Measurements from ENCODE around the gene TMEM94. TPM values are rescaled to one million over a fixed set of nuclear protein-coding genes. Genes with fewer than 3 reads are reported as not detected.
A peak's percentile ranks its signal among the peaks of the same experiment; 100 is the strongest.
"Not testable (repeated sequence)": the region's sequence is repeated elsewhere in the genome, so short reads cannot be mapped to it uniquely, and the experiment has no call there.

The TMEM94 gene
- total and polyA plus RNA-seq, 3 experiments from 2014 or later, result 18.8 to 66.0 (median 63.3) TPM

DNA sequence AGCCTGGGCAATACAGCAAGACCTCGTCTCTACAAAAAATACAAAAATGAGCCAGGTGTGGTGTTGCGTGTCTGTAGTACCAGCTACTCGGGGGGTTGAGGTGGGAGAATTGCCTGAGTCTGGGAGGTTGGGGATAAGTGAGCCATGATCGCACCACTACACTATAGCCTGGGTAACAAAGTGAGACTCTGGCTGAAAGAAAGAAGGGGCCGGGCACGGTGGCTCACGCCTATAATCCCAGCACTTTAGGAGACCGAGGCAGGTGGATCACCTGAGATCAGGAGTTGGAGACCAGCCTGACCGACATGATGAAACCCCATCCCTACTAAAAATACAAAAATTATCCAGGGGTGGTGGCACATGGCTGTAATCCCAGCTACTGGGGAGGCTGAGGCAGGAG lies 40.4 kb upstream of the TMEM94 start:
- POLR2A ChIA-PET, result interaction anchor here (0.6 kb wide), 1 partner anchor 66 kb away, joined by 3 read pairs; no protein-coding TSS in a partner anchor
- H3K27me3 Mint-ChIP-seq, result peaks cover 9 to 11% of the 10 kb centered on the region in 2 donors

DNA sequence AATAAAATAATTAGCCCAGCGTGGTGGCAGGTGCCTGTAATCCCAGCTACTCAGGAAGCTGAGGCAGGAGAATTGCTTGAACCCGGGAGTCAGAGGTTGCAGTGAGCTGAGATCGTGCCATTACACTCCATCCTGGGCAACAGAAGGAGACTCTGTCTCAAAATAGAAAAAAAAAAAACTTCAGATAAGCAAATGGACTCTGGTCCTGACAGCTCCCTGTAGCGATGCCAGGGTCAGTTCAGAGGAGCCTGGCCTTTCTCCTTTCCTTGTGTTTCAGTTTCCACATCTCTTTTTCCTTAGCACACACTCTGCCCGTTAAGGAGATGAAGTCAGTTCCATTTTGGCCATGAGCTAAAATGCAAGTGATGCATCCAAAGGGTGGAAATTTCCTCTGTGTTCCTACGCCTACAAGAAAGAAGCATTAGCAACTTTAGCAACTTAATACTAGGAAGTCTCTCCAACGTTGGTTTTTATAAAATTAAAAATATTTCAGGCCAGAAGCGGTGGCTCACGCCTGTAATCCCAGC lies 39.3 kb upstream of the TMEM94 start:
- no peak overlapping the region for H3K27ac ChIP-seq (ENCODE audit: low read depth, low read length)
- peaks cover 5% of the 10 kb centered on the region for H3K4me1 ChIP-seq (ENCODE audit: insufficient read depth, low read length)
- Mint-ChIP-seq H3K4me3 (no peak overlapping the region), H3K9me3 (no peaks in the 10 kb centered on the region), H3K27me3 (peaks cover 9 to 13% of the 10 kb centered on the region in 2 donors), H3K36me3 (no peaks in the 10 kb centered on the region), H3K27ac (peak overlapping the region in 1 of 8 donors; percentile 15), H3K4me1 (peaks cover 5 to 7% (median 7%) of the 10 kb centered on the region in 3 donors)
- H3K27me3 ChIP-seq (ENCODE audit: insufficient read depth, low read length, poor library complexity, severe bottlenecking), result no peaks in the 10 kb centered on the region
- ChIA-PET POLR2A (no interaction called here), CTCF (interaction anchor here (0.8 to 2.9 kb wide), 7 partner anchors 10 to 219 kb away, joined by 3 to 7 read pairs (median 3); partner anchors contain the start of genes GRB2 and SLC25A19)
- H3K36me3 ChIP-seq (ENCODE audit: insufficient read depth, low read length), result no peaks in the 10 kb centered on the region
- H3K4me3 ChIP-seq (ENCODE audit: low read length), result no peak overlapping the region
- no peak for DNase-seq
- no peaks in the 10 kb centered on the region for H3K9me3 ChIP-seq (ENCODE audit: low read length)

More for the DNA sequence above, 40.4 kb upstream of the TMEM94 start:
- Mint-ChIP-seq H3K9me3 (no peaks in the 10 kb centered on the region), H3K27ac (no peak overlapping the region), H3K4me1 (peaks cover 9 to 15% (median 9%) of the 10 kb centered on the region in 3 donors), H3K4me3 (no peak overlapping the region), H3K36me3 (no peaks in the 10 kb centered on the region)
- no peak for DNase-seq
- no peak overlapping the region for H3K27ac ChIP-seq (ENCODE audit: low read depth, low read length)
- H3K4me1 ChIP-seq (ENCODE audit: insufficient read depth, low read length), result peaks cover 13% of the 10 kb centered on the region
- CTCF ChIA-PET, result interaction anchor here (0.9 to 1.3 kb wide), 3 partner anchors 10 to 221 kb away, joined by 3 to 4 read pairs (median 3); partner anchors contain the start of genes GRB2 and SLC25A19
- no peak overlapping the region for H3K4me3 ChIP-seq (ENCODE audit: low read length)
- H3K27me3 ChIP-seq (ENCODE audit: insufficient read depth, low read length, poor library complexity, severe bottlenecking), result no peaks in the 10 kb centered on the region
- H3K36me3 ChIP-seq (ENCODE audit: insufficient read depth, low read length), result no peaks in the 10 kb centered on the region
- H3K9me3 ChIP-seq (ENCODE audit: low read length), result no peaks in the 10 kb centered on the region

DNA sequence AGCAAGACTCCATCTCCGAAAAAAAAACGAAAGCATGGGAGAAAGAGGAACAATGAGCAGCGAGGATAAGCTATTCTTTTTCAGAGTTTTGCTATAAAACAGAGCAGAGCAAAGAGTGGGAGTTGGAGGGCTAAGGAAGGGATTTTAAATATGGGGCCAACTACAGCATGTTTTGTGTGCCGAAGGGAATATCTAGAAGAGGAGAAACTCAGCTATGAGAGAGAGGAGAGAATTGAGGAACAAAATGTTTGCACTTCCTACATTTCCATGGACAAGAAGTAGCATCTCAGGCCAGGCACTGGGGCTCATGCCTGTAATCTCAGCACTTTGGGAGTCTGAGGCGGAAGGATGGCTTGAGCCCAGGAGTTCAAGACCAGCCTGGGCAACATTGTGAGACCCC lies 37.9 kb upstream of the TMEM94 start:
- no peaks in the 10 kb centered on the region for H3K4me1 Mint-ChIP-seq
- H3K36me3 ChIP-seq (ENCODE audit: insufficient read depth, low read length), result no peaks in the 10 kb centered on the region
- peaks cover 9 to 13% of the 10 kb centered on the region in 2 donors for H3K27me3 Mint-ChIP-seq
- H3K4me3 Mint-ChIP-seq, result no peak overlapping the region
- POLR2A ChIA-PET, result interaction anchor here (0.6 kb wide), 1 partner anchor 167 kb away, joined by 7 read pairs; no protein-coding TSS in a partner anchor
- no peaks in the 10 kb centered on the region for H3K27me3 ChIP-seq (ENCODE audit: insufficient read depth, low read length, poor library complexity, severe bottlenecking)
- no peaks in the 10 kb centered on the region for H3K9me3 Mint-ChIP-seq
- CTCF ChIA-PET, result interaction anchor here (0.7 to 2.9 kb wide), 3 partner anchors 13 to 112 kb away, joined by 3 to 7 read pairs (median 3); partner anchors contain the start of gene GRB2
- no peak overlapping the region for H3K27ac Mint-ChIP-seq
- DNase-seq, result no peak
- no peaks in the 10 kb centered on the region for H3K9me3 ChIP-seq (ENCODE audit: low read length)
- H3K36me3 Mint-ChIP-seq, result no peaks in the 10 kb centered on the region
- no peak overlapping the region for H3K4me3 ChIP-seq (ENCODE audit: low read length)
- H3K27ac ChIP-seq (ENCODE audit: low read depth, low read length), result no peak overlapping the region
- H3K4me1 ChIP-seq (ENCODE audit: insufficient read depth, low read length), result no peaks in the 10 kb centered on the region

DNA sequence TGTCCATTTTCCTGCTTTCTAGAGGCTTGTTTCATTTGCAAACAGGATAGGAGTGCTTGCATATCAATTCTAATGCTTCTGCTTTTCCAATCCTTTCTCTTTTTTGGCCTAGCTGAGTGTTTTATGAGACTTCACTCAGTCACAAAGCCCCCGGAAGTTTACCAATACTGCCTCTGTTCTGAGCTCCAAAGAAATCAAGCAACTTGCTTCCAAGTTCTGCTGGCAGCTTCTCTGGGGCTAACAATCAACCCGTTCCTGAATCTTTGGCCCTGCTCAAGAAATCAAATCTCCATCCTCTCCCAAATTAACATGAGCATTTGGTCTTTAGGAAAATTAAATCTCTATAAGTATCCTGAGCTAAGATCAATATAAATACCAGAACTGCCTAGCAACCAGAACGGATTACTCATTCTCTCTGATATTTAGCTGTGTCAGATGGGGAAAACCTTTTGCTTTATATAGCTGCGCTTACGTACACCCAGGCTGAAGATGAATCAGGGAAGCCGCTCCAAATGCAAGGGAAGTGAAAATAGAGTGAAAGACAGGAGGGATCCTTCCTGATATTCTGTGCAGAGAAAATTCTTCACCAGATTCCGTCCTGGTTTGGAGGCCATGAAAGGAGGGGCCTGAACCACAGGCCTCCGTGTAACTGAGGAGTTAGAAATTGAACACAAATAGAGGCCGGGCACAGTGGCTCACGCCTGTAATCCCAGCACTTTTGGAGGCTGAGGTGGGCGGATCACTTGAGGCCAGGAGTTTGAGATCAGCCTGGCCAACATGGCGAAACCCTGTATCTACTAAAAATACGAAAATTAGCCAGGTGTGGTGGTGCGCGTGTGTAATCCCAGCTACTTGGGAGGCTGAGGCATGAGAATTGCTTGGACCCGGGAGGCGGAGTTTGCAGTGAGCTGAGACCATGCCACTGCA lies 27.6 kb upstream of the TMEM94 start:
- Histone ChIP-seq H3K27ac (ENCODE audit: low read depth, low read length) (no peak overlapping the region), H3K9me3 (ENCODE audit: low read length) (no peaks in the 10 kb centered on the region), H3K27me3 (ENCODE audit: insufficient read depth, low read length, poor library complexity, severe bottlenecking) (no peaks in the 10 kb centered on the region), H3K4me1 (ENCODE audit: insufficient read depth, low read length) (no peaks in the 10 kb centered on the region), H3K36me3 (ENCODE audit: insufficient read depth, low read length) (no peaks in the 10 kb centered on the region), H3K4me3 (ENCODE audit: low read length) (no peak overlapping the region)
- Mint-ChIP-seq H3K9me3 (no peaks in the 10 kb centered on the region), H3K36me3 (peaks cover 0 to 2% (median 0%) of the 10 kb centered on the region in 3 donors), H3K27me3 (peaks cover 1 to 19% of the 10 kb centered on the region in 2 donors), H3K4me3 (no peak overlapping the region), H3K4me1 (peaks cover 7 to 15% (median 11%) of the 10 kb centered on the region in 3 donors), H3K27ac (no peak overlapping the region)
- no peak for DNase-seq
- ChIA-PET CTCF (interaction anchor here (0.8 to 2.6 kb wide), 6 partner anchors 88 to 226 kb away, joined by 3 to 12 read pairs (median 4); partner anchors contain the start of genes SMIM5 and TSEN54), POLR2A (no interaction called here)

GRCh38 chr17:75430159-75430974 lies 26.1 kb upstream of the TMEM94 start:
- Mint-ChIP-seq H3K4me1 (peaks cover 12 to 25% (median 17%) of the 10 kb centered on the region in 3 donors), H3K27me3 (peaks cover 1 to 19% of the 10 kb centered on the region in 2 donors), H3K36me3 (peaks cover 0 to 2% (median 0%) of the 10 kb centered on the region in 3 donors), H3K9me3 (no peaks in the 10 kb centered on the region), H3K27ac (no peak overlapping the region), H3K4me3 (no peak overlapping the region)
- Histone ChIP-seq H3K27me3 (ENCODE audit: insufficient read depth, low read length, poor library complexity, severe bottlenecking) (no peaks in the 10 kb centered on the region), H3K9me3 (ENCODE audit: low read length) (no peaks in the 10 kb centered on the region), H3K4me3 (ENCODE audit: low read length) (no peak overlapping the region), H3K36me3 (ENCODE audit: insufficient read depth, low read length) (no peaks in the 10 kb centered on the region), H3K4me1 (ENCODE audit: insufficient read depth, low read length) (peaks cover 5% of the 10 kb centered on the region), H3K27ac (ENCODE audit: low read depth, low read length) (no peak overlapping the region)
- ChIA-PET POLR2A (no interaction called here), CTCF (interaction anchor here (0.9 to 1.4 kb wide), 5 partner anchors 86 to 316 kb away, joined by 3 to 5 read pairs (median 3); partner anchors contain the start of gene TSEN54)
- DNase-seq, result no peak

GRCh38 chr17:75433218-75433783 lies 23.1 kb upstream of the TMEM94 start:
- Histone ChIP-seq H3K9me3 (ENCODE audit: low read length) (no peaks in the 10 kb centered on the region), H3K4me3 (ENCODE audit: low read length) (no peak overlapping the region), H3K27ac (ENCODE audit: low read depth, low read length) (no peak overlapping the region), H3K4me1 (ENCODE audit: insufficient read depth, low read length) (peaks cover 16% of the 10 kb centered on the region), H3K36me3 (ENCODE audit: insufficient read depth, low read length) (no peaks in the 10 kb centered on the region), H3K27me3 (ENCODE audit: insufficient read depth, low read length, poor library complexity, severe bottlenecking) (no peaks in the 10 kb centered on the region)
- H3K4me3 Mint-ChIP-seq, result no peak overlapping the region
- no peak for DNase-seq
- CTCF ChIA-PET, result interaction anchor here (0.6 to 1.2 kb wide), 4 partner anchors 99 to 299 kb away, joined by 3 read pairs; partner anchors contain the start of gene SMIM5
- peak overlapping the region in 2 of 8 donors; percentile 5 to 38 for H3K27ac Mint-ChIP-seq
- H3K4me1 Mint-ChIP-seq, result peaks cover 11 to 29% (median 18%) of the 10 kb centered on the region in 3 donors
- POLR2A ChIA-PET, result interaction anchor here (0.6 kb wide), 1 partner anchor 453 kb away, joined by 8 read pairs; no protein-coding TSS in a partner anchor
- H3K36me3 Mint-ChIP-seq, result peaks cover 0 to 2% (median 0%) of the 10 kb centered on the region in 3 donors
- no peaks in the 10 kb centered on the region for H3K9me3 Mint-ChIP-seq
- H3K27me3 Mint-ChIP-seq, result peaks cover 1 to 14% of the 10 kb centered on the region in 2 donors

GRCh38 chr17:75434433-75434832 lies 22.0 kb upstream of the TMEM94 start:
- peaks cover 1 to 13% of the 10 kb centered on the region in 2 donors for H3K27me3 Mint-ChIP-seq
- peaks cover 11 to 29% (median 18%) of the 10 kb centered on the region in 3 donors for H3K4me1 Mint-ChIP-seq
- H3K27ac ChIP-seq (ENCODE audit: low read depth, low read length); H3K9me3 ChIP-seq (ENCODE audit: low read length); H3K9me3 Mint-ChIP-seq; H3K36me3 Mint-ChIP-seq; DNase-seq; H3K36me3 ChIP-seq (ENCODE audit: insufficient read depth, low read length); H3K4me3 ChIP-seq (ENCODE audit: low read length); H3K27ac Mint-ChIP-seq; H3K27me3 ChIP-seq (ENCODE audit: insufficient read depth, low read length, poor library complexity, severe bottlenecking); H3K4me3 Mint-ChIP-seq: not testable (repeated sequence)
- peaks cover 16% of the 10 kb centered on the region for H3K4me1 ChIP-seq (ENCODE audit: insufficient read depth, low read length)
- POLR2A ChIA-PET, result interaction anchor here (0.5 kb wide), 1 partner anchor 166 kb away, joined by 3 read pairs; no protein-coding TSS in a partner anchor
- CTCF ChIA-PET, result interaction anchor here (1.2 kb wide), 1 partner anchor 199 kb away, joined by 3 read pairs; the partner anchor contains the start of gene SMIM5

All from CD8-positive, alpha-beta memory T cell (primary cell).